ENCODE measurements around the gene AFF4. TPM values are rescaled to one million over a fixed set of nuclear protein-coding genes. Genes with fewer than 3 reads are reported as not detected.
A peak's percentile ranks its signal among the peaks of the same experiment; 100 is the strongest.

The AFF4 gene
- total and polyA plus RNA-seq, 8 donors, result 59.5 to 86.1 (median 66.7) TPM

DNA sequence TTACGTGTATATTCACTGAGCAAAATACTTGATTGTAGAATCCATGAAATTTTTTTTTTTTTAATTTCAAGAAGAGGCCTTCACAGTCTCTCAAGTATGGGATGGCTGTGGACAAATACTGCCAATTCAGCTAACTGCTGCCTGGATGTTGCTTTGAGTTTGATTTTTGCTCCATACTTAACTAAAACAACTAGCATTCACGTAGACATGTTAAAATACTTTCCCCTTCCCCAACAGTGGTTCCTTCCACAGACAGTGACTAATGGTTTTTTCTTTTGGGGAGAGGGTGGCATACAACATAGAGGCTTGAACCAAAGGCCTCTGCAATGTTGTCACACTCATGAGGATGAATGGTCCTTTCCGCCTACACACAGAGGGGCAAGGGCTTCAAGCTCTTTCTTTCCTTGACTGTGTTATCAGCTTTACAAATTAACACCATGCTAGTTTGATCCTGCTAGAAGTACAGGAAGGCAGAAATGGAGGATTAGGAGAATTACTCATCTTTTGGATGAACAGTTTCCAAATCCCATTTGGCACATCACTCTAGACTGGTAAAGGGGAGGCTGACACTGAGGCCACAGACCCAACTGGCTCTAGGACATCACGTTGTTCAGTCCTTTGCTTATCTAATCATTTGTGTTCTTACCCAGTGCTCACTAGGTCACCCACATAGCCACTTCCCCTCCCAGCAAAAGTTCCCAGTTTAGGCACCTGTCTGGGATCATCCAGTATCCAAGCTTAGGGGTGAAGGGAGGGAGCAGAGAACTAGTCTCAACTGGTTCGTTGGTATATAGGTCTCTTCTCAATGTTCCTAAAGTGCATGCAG is 91.8 kb downstream of the AFF4 start:
- H3K27me3 ChIP-seq, result no peaks in the 10 kb centered on the region
- H3K9me3 ChIP-seq, result no peaks in the 10 kb centered on the region
- ATAC-seq, result no peak

GRCh38 chr5:132870801-132871200 is 92.6 kb downstream of the AFF4 start:
- intact Hi-C loops (cut with DNase I), result no loop called here
- Histone ChIP-seq H3K36me3 (peaks cover 0 to 67% of the 10 kb centered on the region in 2 donors), H3K27ac (no peak overlapping the region), H3K9me3 (no peaks in the 10 kb centered on the region), H3K4me1 (peaks cover 0 to 17% of the 10 kb centered on the region in 2 donors), H3K4me3 (no peak overlapping the region), H3K27me3 (no peaks in the 10 kb centered on the region)
- ATAC-seq (no peak), DNase-seq (no peak)
- TF ChIP-seq, protein P1, sequence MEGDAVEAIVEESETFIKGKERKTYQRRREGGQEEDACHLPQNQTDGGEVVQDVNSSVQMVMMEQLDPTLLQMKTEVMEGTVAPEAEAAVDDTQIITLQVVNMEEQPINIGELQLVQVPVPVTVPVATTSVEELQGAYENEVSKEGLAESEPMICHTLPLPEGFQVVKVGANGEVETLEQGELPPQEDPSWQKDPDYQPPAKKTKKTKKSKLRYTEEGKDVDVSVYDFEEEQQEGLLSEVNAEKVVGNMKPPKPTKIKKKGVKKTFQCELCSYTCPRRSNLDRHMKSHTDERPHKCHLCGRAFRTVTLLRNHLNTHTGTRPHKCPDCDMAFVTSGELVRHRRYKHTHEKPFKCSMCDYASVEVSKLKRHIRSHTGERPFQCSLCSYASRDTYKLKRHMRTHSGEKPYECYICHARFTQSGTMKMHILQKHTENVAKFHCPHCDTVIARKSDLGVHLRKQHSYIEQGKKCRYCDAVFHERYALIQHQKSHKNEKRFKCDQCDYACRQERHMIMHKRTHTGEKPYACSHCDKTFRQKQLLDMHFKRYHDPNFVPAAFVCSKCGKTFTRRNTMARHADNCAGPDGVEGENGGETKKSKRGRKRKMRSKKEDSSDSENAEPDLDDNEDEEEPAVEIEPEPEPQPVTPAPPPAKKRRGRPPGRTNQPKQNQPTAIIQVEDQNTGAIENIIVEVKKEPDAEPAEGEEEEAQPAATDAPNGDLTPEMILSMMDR (IDR thresholded peaks at IDR 0.05), result no peak

More for the DNA sequence above, 91.8 kb downstream of the AFF4 start:
- TF ChIP-seq, protein P1 (IDR thresholded peaks at IDR 0.05), result no peak
- peaks cover 0 to 14% of the 10 kb centered on the region in 2 donors for H3K4me1 ChIP-seq
- H3K4me3 ChIP-seq, result no peak overlapping the region
- peaks cover 0 to 67% of the 10 kb centered on the region in 2 donors for H3K36me3 ChIP-seq
- no peak overlapping the region for H3K27ac ChIP-seq
- intact Hi-C loops (cut with DNase I), result no loop called here
- no peak for DNase-seq

DNA sequence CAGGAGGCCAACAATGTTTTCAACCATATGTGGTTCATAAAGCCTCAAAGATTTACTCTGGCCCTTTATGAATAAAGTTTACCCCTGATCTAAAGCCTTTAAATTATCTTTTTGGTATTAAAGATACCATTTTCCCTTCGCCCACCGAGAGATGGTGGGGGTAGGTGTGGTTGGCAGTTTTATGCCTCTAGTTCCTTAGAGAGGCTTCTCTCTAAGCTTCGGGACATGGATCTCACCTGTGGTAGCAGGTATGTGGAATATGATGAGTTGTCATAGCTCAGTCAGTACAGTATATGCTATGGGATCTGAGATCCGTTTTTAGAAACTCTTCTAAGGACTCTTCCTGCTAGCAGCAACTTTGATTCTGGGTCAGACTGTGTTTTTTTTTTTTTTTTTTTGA is 94.7 kb downstream of the AFF4 start:
- ATAC-seq, result no peak
- intact Hi-C loops (cut with DNase I), result no loop called here
- H3K36me3 ChIP-seq, result peaks cover 0 to 61% of the 10 kb centered on the region in 2 donors

GRCh38 chr5:132867046-132867451 is 96.4 kb downstream of the AFF4 start:
- TF ChIP-seq, protein P1 (IDR thresholded peaks at IDR 0.05), result no peak
- H3K9me3 ChIP-seq, result no peaks in the 10 kb centered on the region
- ATAC-seq, result no peak
- H3K4me3 ChIP-seq, result peak overlapping the region; percentile 74 to 86
- DNase-seq, result no peak
- peaks cover 0 to 46% of the 10 kb centered on the region in 2 donors for H3K36me3 ChIP-seq
- H3K4me1 ChIP-seq, result peaks cover 0 to 24% of the 10 kb centered on the region in 2 donors
- H3K27me3 ChIP-seq, result no peaks in the 10 kb centered on the region
- intact Hi-C loops (cut with DNase I), result no loop called here
- H3K27ac ChIP-seq, result peak overlapping the region; percentile 92 to 93

More for the DNA sequence above, 94.7 kb downstream of the AFF4 start:
- Histone ChIP-seq H3K27me3 (no peaks in the 10 kb centered on the region), H3K9me3 (no peaks in the 10 kb centered on the region), H3K4me3 (no peak overlapping the region), H3K27ac (no peak overlapping the region), H3K4me1 (peaks cover 0 to 24% of the 10 kb centered on the region in 2 donors)
- DNase-seq, result no peak
- TF ChIP-seq, protein P1 (IDR thresholded peaks at IDR 0.05), result no peak

DNA sequence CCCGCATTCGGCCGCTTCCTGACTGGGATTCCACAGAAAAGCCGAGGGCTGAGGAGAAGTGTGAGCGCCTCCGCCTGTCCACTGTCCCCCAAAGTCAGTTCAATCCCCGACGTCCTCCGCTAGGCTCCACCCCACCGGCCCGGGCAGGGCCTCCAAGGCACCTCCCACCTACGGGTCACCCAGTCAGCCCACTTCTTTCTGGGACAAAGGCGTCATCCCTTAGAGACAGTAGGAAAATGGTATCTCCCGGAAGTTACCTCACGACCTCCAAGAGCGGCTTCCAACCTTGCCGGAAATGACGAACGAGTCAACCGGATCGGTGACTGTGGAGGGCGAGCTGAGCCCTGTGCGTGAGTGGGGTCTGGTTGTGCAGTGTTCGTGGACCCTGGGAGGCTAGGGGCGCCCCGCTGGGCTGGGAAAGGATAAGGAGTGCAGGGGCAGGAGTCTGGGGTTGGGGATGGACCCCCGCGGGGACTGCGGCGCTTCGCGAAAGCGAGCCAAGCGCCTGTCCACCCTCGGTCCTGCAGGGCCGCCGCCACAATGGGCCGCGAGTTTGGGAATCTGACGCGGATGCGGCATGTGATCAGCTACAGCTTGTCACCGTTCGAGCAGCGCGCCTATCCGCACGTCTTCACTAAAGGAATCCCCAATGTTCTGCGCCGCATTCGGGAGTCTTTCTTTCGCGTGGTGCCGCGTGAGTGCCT is 96.9 kb downstream of the AFF4 start, which contains the start of the genes GDF9 and UQCRQ:
Gene GDF9, minus strand, starts transcription at position 128 of the 704 bp plus-strand sequence. CDS start 1,936 bp downstream, outside the sequence.
Gene UQCRQ, plus strand, starts transcription at position 301 of the 704 bp plus-strand sequence. Its CDS starts 240 bp downstream, at position 541.
- DNase-seq, result peak; percentile 96 to 99 (median 98)
- H3K36me3 ChIP-seq, result peaks cover 0 to 40% of the 10 kb centered on the region in 2 donors
- H3K9me3 ChIP-seq, result no peaks in the 10 kb centered on the region
- peak within 1 kb of the TSS; percentile 92 to 93 for H3K27ac ChIP-seq
- peak; percentile 100 for ATAC-seq
- peaks cover 0 to 24% of the 10 kb centered on the region in 2 donors for H3K4me1 ChIP-seq
- H3K27me3 ChIP-seq, result no peaks in the 10 kb centered on the region
- intact Hi-C loops (cut with DNase I), result no loop called here
- peak within 1 kb of the TSS; percentile 74 to 86 for H3K4me3 ChIP-seq
- TF ChIP-seq, protein P1 (IDR thresholded peaks at IDR 0.05), result no peak
